Endothelial cell of umbilical vein (primary cell): ENCODE results near the gene NEB. TPM values are rescaled to one million over a fixed set of nuclear protein-coding genes. Genes with fewer than 3 reads are reported as not detected.

Experiments
- BruUV-seq: library from RNA; stranded (reverse); fragments of 400-500 nt; replicated peaks from 2 replicates; lab custom pipeline; 2021; lab: Mats Ljungman, UMichigan
- CTCF ChIA-PET: fragments of 300-600, 350-600 bp; sonication (Branson Sonifier 250); formaldehyde crosslinking; loops from one replicate; lab custom pipeline; 2021; ENCODE audit warnings: antibody characterized with exemption, inconsistent platforms; lab: Charles Lee
- POLR2A ChIA-PET: fragments of 300-600, 350-600 bp; sonication (Branson Sonifier 250); formaldehyde crosslinking; loops from one replicate; lab custom pipeline; 2021; ENCODE audit warnings: antibody characterized with exemption, inconsistent platforms; lab: Charles Lee
- DNase-seq: peaks from one replicate; pipeline ENCODE4 v3.0.0-alpha.2; 2011; ENCODE audit warnings: low read depth, low spot score
- FAIRE-seq: peaks from 2 replicates; lab custom pipeline; 2011; peaks lifted over from hg19 to GRCh38; lab: Jason Lieb, UNC
- H2AFZ ChIP-seq: 2 replicates; pipeline ENCODE4 v1.6.0; 2012; ENCODE audit warnings: low read depth, low read length, control low read depth, inconsistent platforms
- H3K27ac ChIP-seq: 2 replicates; pipeline ENCODE4 v1.5.1; 2011; ENCODE audit warnings: low read depth, mild to moderate bottlenecking, control low read depth, low read length, moderate library complexity; ENCODE audit not compliant: insufficient read depth
- H3K27me3 ChIP-seq, 2 experiments: 2 replicates each; pipeline versions ENCODE4 v1.6.0 to v1.6.1; 2011; ENCODE audit warnings: low read length in 2 of 2, mixed read lengths in 1 of 2; ENCODE audit not compliant: control insufficient read depth in 2 of 2, insufficient read depth in 2 of 2
- H3K36me3 ChIP-seq, 2 experiments: 2 replicates in 1 of 2; 3 replicates in 1 of 2; pipeline ENCODE4 v1.5.1; 2011; ENCODE audit warnings: low read length in 2 of 2, mild to moderate bottlenecking in 1 of 2, moderate library complexity in 1 of 2; ENCODE audit not compliant: control insufficient read depth in 2 of 2, insufficient read depth in 2 of 2; ENCODE audit errors: extremely low read depth in 1 of 2
- H3K4me1 ChIP-seq: 3 replicates; pipeline ENCODE4 v1.5.1; 2011; ENCODE audit warnings: mild to moderate bottlenecking, low read length; ENCODE audit not compliant: control insufficient read depth, insufficient read depth; ENCODE audit errors: extremely low read depth
- H3K4me2 ChIP-seq: 2 replicates; pipeline ENCODE4 v1.6.1; 2011; ENCODE audit warnings: low read length, control low read depth, mixed read lengths; ENCODE audit not compliant: insufficient read depth
- H3K4me3 ChIP-seq, 3 experiments: fragments of 200-600 bp in 1 of 3; sonication (generic), shearing (Covaris generic) in 1 of 3; replicated peaks in 1 of 3; 2 replicates each; pipeline ENCODE4 v1.5.1; 2011 to 2016; ENCODE audit warnings: control low read depth in 3 of 3, low read length in 3 of 3, mild to moderate bottlenecking in 2 of 3, inconsistent platforms in 1 of 3, low read depth in 1 of 3, moderate library complexity in 1 of 3; ENCODE audit not compliant: insufficient read depth in 1 of 3
- H3K79me2 ChIP-seq: 2 replicates; pipeline ENCODE4 v1.6.0; 2012; ENCODE audit warnings: low read length, inconsistent platforms; ENCODE audit not compliant: control insufficient read depth, insufficient read depth
- H3K9ac ChIP-seq: replicated peaks from 2 replicates; pipeline ENCODE3; 2011; ENCODE audit warnings: low read length, control low read depth; ENCODE audit not compliant: insufficient read depth; ENCODE audit errors: extremely low read depth
- H3K9me1 ChIP-seq: replicated peaks from 3 replicates; pipeline ENCODE4 v1.6.0; 2011; ENCODE audit warnings: mild to moderate bottlenecking, low read length; ENCODE audit not compliant: control insufficient read depth, insufficient read depth; ENCODE audit errors: extremely low read depth
- H3K9me3 ChIP-seq: replicated peaks from 2 replicates; pipeline ENCODE4 v1.5.1; 2012; ENCODE audit warnings: low read length, inconsistent platforms; ENCODE audit not compliant: control insufficient read depth, insufficient read depth
- H4K20me1 ChIP-seq: replicated peaks from 2 replicates; pipeline ENCODE3; 2011; ENCODE audit warnings: mild to moderate bottlenecking, low read length; ENCODE audit not compliant: control insufficient read depth, insufficient read depth; ENCODE audit errors: extremely low read depth
- CTCF ChIP-seq, 2 donors: IDR thresholded peaks; 1 replicate in 1 of 2; 2 replicates in 1 of 2; pipeline ENCODE4 v1.5.1; 2011; ENCODE audit warnings: low read length in 2 of 2, mild to moderate bottlenecking in 2 of 2, moderate library complexity in 2 of 2, control low read depth in 1 of 2, inconsistent platforms in 1 of 2, low read depth in 1 of 2; ENCODE audit not compliant: insufficient read depth in 1 of 2; ENCODE audit errors: extremely low read depth in 1 of 2
- EZH2 ChIP-seq: IDR thresholded peaks from 2 replicates; pipeline ENCODE4 v1.6.1; 2012; ENCODE audit warnings: borderline replicate concordance, low read depth, mild to moderate bottlenecking, moderate library complexity, low read length, inconsistent platforms; ENCODE audit not compliant: severe bottlenecking
- JUN ChIP-seq: IDR thresholded peaks from 2 replicates; pipeline ENCODE4 v1.6.1; 2011; ENCODE audit warnings: borderline replicate concordance, low read depth; ENCODE audit not compliant: insufficient read length, insufficient read depth
- MAX ChIP-seq: IDR thresholded peaks from 2 replicates; pipeline ENCODE4 v1.6.1; 2011; ENCODE audit not compliant: insufficient read depth, insufficient read length
- MYC ChIP-seq: IDR thresholded peaks from one replicate; pipeline ENCODE4 v1.6.1; 2011; ENCODE audit warnings: mild to moderate bottlenecking, low read depth, low read length
- POLR2A ChIP-seq: IDR thresholded peaks from 2 replicates; pipeline ENCODE4 v1.6.1; 2012; ENCODE audit warnings: low read depth, mild to moderate bottlenecking, control low read depth, low read length
- POLR2AphosphoS5 ChIP-seq: IDR thresholded peaks from 2 replicates; pipeline ENCODE4 v1.6.1; 2012; ENCODE audit warnings: low read depth, mild to moderate bottlenecking, control low read depth, low read length, moderate library complexity; ENCODE audit not compliant: insufficient read depth
- dilution Hi-C: fragments of 300-500 bp; cut with MboI; formaldehyde crosslinking; loops from one replicate; pipeline ENCODE4 v1.15.0; 2019; ENCODE audit warnings: low sequenced_read_pairs; ENCODE audit not compliant: extremely low pct_ligation_motif_present
- intact Hi-C: fragments of 100-400 bp; cut with micrococcal nuclease; formaldehyde crosslinking; loops from one replicate; pipeline ENCODE4 v1.10.0; 2022
- polyA plus RNA-seq, 4 experiments: library from polyadenylated mRNA; depleted of rRNA in 3 of 4; stranded (reverse) in 3 of 4; unstranded in 1 of 4; fragments of >200 nt; gene quantifications; 2 replicates each; pipeline versions ENCODE4 v1.2.1 to v1.2.3, GENCODE V29; 2011 to 2012; ENCODE audit warnings: missing spikeins in 1 of 4
- total RNA-seq: library from RNA; stranded (reverse); gene quantifications from 2 replicates; pipeline ENCODE4 v1.2.3, GENCODE V29; 2021

NEB gene
- total and polyA plus RNA-seq, 2 donors (not counting 3 experiments of a cell fraction or from before 2014, with no cell fraction given): 0.84 to 1.8 TPM

- H3K9me1 ChIP-seq: no peaks in the 10 kb centered on the region
- no peak overlapping the region for H3K27ac ChIP-seq
- no peak overlapping the region for H3K4me2 ChIP-seq
- no peak overlapping the region for H3K4me3 ChIP-seq
- dilution Hi-C loops: no loop called here
- H2AFZ ChIP-seq: no peak overlapping the region
- CTCF ChIA-PET: interaction anchor here (0.8 kb wide), 1 partner anchor 330 kb away, joined by 3 read pairs; no protein-coding TSS in a partner anchor
- no peaks in the 10 kb centered on the region for H3K27me3 ChIP-seq
- DNase-seq (no peak), FAIRE-seq (no peak)
- no peaks in the 10 kb centered on the region for H3K36me3 ChIP-seq
- no peaks in the 10 kb centered on the region for H4K20me1 ChIP-seq
- intact Hi-C loops: no loop called here
- H3K9me3 ChIP-seq: no peaks in the 10 kb centered on the region
- no peak overlapping the region for H3K9ac ChIP-seq
- POLR2A ChIA-PET: no interaction called here
- H3K79me2 ChIP-seq: no peaks in the 10 kb centered on the region
- H3K4me1 ChIP-seq: no peaks in the 10 kb centered on the region
- no TSS peak for BruUV-seq
- TF ChIP-seq POLR2A: no peak
- TF ChIP-seq MAX: no peak
- TF ChIP-seq EZH2: no peak
- no peak for TF ChIP-seq JUN
- no peak for TF ChIP-seq POLR2AphosphoS5
- no peak for TF ChIP-seq CTCF (IDR thresholded peaks at IDR 0.05; ENCODE audit: extremely low read depth in 1 of 2, insufficient read depth in 1 of 2, low read depth in 1 of 2, low read length in 2 of 2)
- TF ChIP-seq MYC: no peak
These were observed 38.5 kb downstream of the NEB start for GRCh38 chr2:151695778-151696177.
